HG03442 (cell line): Measurements from ENCODE around the gene TRIM34.
"Not testable (repeated sequence)": the region's sequence is repeated elsewhere in the genome, so short reads cannot be mapped to it uniquely, and the experiment has no call there.

Experiments used
- ATAC-seq: cut with Tn5 transposase; IDR thresholded peaks from one replicate; pipeline ENCODE4 v1.9.1; 2021; ENCODE audit warnings: mild to moderate bottlenecking, moderate library complexity; ENCODE audit not compliant: unreplicated experiment

The TRIM34 gene

DNA sequence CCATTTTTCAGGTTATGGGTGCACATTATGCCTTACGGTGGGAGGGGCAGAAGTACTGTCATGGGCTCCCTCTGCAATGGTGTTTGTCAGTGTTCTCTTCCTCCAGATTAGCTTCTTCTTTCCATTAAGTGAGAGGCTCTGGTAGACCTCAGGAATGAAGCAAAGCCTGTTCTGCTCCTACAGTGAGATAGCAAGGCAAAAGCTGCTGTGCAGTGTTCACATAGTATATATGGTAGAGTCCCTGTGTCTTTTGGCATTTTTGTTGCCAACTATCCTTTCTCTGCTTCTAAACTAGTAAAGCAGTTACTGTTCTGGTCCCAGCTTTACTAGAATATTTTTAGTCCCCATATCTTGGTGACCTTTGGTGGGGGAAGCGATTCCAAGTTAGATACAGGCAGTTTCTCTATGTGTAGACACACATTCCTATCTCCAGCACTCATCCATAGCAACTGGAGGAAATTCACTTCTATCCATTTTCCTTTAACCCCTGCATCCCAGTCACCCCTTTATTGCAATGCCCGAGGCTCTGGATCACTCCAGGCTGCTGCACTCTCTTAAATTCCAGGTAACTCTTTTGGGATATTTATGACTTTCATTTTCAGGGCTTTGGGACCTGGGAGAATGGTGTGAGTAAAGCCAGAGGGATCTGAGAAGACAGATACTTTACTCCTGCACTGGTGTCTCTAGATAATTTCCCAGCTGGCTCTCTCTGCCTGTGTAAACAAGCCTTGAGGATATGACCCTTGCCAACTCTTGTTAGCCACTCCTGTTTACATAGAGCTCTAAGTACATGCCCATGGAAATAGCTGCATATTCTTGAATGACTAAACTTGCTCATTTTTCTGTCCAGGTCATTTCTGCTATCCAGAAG is 3.9 kb upstream of the TRIM34 start:
- ATAC-seq = no peak

DNA sequence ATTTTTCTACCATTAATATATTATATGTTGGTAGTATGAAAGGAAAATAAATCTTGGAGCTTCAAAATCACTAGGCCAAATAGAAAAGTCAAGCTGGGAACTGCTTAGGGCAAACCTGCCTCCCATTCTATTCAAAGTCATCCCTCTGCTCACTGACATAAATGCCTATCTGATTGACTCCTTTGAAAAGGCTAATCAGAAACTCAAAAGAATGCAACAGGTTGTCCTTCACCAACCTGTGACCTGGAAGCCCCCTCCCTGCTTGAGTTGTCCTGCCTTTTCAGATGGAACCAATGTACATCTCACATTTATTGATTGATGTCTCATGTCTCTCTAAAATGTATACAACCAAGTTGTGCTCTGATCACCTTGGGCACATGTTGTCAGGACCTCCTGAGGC is 3.2 kb upstream of the TRIM34 start:
- ATAC-seq = no peak

DNA sequence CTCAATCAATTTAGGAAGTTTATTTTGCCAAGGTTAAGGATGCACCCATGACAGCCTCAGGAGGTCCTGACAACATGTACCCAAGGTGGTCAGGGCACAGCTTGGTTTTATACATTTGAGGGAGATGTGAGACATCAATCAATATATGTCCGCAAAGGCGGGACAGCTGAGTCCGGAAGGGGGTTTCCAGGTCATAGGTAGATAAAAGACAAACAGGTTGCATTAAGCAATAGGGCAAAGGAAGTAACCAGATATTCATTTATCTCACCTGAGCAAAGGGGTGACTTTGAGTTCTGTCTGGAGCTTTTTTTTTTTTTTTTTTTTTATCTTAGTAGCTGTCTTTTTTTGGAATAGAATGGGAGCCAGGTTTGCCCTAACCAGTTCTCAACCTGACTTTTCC is 2.0 kb upstream of the TRIM34 start:
- ATAC-seq = no peak

- ATAC-seq = no peak
Measured at GRCh38 chr11:5625281-5625680, 480 bp downstream of the TRIM34 start.

DNA sequence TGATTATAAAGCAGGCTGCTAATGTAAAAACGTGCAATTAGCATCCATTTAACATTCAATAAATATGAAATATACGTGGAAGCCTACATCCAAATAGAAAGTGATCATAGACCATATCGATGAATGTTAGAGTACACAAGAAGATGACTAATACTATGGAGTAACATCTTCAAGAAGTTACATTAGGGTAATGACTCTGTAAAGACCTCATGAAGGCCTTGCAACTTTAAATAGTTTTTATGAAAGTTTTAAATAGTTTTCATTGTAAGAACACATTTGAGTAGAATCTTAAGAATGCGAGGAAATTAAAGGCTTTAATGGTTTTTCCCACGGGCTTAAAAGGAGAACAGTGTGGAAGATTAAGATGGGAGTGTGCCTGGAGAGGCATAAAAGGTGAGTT is 1.4 kb downstream of the TRIM34 start:
- no peak for ATAC-seq

GRCh38 chr11:5631417-5631816 is 6.6 kb downstream of the TRIM34 start:
- ATAC-seq = no peak

- ATAC-seq = peak; percentile 88
Measured at GRCh38 chr11:5631969-5632635, 7.3 kb downstream of the TRIM34 start.

DNA sequence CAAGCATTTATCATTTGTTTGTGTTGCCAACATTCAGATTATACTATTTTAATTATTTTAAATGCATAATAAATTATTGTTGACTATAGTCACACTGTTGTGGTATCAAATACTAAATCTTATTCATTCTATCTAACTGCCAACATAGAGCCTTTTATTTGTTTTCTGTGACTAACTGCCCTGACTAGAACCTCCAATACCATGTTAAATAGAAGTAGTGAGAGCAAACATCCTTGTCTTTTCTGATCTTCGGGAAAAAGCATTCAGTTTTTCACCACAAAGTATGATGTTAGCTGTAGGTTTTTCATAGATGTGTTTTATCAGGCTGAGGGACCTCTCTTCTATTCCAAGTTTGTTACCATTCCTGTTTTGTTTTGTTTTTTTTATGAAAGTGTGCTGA is 15.2 kb downstream of the TRIM34 start:
- ATAC-seq = no peak

GRCh38 chr11:5643585-5643984 is 18.8 kb downstream of the TRIM34 start:
- ATAC-seq = no peak

GRCh38 chr11:5646139-5646538 is 21.3 kb downstream of the TRIM34 start:
- ATAC-seq = no peak

DNA sequence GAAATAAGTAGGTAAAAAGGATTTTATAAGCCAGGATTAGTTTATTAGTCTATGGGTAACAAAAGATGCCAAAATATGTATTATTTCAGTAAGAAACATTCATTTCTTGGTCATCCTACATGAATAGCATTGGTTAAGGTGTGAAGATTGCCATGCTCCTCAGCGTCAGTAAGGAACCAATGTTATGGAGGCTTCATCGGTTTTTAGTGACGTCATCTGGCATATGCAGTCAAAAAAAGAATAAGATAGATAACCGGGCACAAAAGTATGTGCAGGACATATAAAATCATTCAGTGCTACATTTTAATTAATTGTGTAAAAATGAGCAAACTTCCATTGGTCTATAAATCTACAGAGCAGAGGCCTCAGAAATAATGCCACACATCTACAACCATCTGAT is 30.7 kb downstream of the TRIM34 start:
- no peak for ATAC-seq

DNA sequence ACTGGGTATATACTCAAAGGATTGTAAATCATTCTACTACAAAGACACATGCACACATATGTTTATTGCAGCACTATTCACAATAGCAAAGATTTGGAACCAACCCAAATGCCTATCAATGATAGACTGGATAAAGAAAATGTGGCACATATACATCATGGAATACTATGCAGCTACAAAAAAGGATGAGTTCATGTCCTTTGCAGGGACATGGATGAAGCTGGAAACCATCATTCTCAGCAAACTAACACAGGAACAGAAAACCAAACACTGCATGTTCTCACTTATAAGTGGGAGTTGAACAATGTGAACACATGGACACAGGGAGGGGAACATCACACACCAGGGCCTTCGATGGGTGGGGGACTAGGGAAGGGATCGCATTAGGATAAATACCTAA is 32.2 kb downstream of the TRIM34 start:
- not testable (repeated sequence) for ATAC-seq

- ATAC-seq = no peak
Measured at GRCh38 chr11:5658318-5658717, 33.5 kb downstream of the TRIM34 start.

- ATAC-seq = no peak
Measured at GRCh38 chr11:5663511-5663910, 38.7 kb downstream of the TRIM34 start.

DNA sequence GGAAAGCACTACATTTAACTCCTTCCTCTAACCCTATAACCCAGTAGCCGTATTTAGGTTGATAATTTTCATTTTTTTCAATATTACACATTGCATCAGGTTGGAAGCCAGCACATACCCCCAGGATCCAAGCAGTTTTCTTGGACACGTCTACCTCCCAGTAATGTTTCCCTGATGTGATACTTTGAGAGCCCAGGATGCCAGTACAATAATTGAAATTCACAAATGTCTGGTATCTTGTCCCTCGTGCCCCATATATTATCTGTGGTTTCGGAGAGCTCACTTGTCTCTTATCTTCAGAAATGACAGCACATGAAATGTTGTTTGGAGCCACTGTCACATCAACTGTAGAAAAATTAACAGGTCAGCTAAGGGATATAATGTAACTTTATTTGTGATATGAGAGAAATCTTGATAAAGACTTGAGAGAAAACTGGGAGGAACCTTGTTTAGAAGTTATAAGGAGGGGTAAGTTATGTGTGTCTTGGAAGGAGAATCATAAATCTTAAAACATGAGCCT is 40.3 kb downstream of the TRIM34 start:
- ATAC-seq = no peak

DNA sequence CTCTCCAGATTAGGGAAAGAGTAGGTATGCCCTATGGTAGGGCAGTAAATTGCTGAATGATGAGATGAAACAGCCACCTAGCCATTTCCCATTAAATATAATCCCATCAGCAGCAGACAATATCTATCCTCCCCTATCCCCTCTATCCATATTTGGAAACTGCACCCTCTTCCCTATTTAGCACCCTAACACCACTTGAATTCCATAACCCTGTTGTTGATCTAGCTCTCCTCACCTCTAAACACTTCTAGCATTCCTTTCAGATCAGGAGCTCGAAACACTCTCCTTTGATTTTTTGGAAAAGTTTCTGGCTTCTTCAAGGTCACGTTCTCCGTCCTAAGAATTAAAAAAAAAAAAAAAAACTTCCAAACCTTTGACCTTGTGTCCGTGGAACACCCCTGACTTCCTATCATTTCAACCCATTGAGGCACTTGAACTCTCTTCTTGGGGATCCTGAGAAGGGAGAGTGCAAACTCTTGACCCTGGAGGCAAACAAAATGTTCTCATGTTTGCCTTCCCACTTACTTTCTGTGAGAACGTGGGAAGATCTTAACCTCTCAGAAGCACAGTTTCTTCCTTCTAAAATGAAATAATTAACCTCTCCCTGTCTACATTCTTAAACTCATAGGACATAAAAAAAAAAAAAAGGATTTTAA is 41.1 kb downstream of the TRIM34 start:
- no peak for ATAC-seq

GRCh38 chr11:5666402-5666793 is 41.6 kb downstream of the TRIM34 start:
- ATAC-seq = no peak

DNA sequence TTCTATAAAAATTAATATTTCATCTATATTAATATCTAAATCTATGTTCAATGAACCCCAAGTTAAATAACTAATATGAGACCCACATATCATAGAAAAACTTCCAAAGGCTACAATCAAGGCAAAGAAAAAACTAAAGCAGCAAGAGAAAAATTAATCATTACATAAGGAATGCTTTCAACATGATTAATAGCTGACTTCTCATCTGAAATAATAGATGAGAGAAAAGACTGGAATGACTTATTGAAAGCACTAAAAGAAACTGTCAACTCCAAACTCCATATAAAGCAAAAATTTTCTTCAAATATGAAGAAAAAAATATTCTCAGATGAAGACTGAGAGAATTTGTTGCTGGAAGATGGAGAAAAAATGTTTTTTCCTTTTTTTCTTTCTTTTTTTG is 47.0 kb downstream of the TRIM34 start:
- ATAC-seq = no peak

DNA sequence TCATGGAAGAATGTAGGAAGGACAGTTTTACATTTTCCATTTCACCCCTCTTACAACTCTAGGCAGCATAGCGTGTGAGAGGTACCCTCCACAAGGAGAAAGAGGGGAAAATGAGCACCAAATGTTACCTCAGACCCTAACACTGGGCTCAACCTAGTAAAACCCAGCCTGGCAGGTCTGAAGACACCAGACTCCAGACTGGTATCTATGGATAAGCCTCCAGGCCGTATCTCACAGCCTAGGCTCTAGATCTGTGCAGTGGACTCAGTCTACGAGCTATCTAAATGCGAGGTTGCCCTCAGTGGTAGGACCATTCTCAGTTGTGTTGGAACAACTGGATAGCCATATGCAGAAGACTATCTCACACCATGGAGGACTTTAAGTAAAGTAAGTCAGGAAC is 49.6 kb downstream of the TRIM34 start:
- ATAC-seq = no peak

- no peak for ATAC-seq
Measured at GRCh38 chr11:5679811-5680210, 55.0 kb downstream of the TRIM34 start.

DNA sequence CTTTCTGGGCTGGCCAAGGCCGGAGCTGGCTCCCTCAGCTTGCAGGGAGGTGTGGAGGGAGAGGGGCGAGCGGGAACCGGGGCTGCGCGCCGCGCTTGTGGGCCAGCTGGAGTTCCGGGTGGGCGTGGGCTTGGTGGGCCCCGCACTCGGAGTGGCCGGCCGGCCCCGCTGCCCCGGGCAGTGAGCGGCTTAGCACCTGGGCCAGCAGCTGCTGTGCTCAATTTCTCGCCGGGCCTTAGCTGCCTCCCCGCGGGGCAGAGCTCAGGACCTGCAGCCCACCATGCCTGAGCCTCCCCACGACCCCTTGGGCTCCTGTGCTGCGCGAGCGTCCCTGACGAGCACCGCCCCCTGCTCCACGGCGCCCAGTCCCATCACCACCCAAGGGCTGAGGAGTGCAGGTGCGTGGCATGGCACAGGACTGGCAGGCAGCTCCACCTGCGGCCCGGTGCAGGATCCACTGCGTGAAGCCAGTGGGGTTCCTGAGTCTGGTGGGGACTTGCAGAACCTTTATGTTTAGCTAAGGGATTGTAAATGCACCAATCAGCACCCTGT is 58.2 kb downstream of the TRIM34 start:
- ATAC-seq = not testable (repeated sequence)
